HEK293T (cell line): Measurements from ENCODE around the gene CDC42BPG.

Experiments used
- ARNT ChIP-seq: fragments of 450-650 bp; IDR thresholded peaks from 2 replicates; pipeline ENCODE4 v1.6.1; 2017; ENCODE audit warnings: mild to moderate bottlenecking
- BHLHE40 ChIP-seq: fragments of 450-650 bp; IDR thresholded peaks from 2 replicates; pipeline ENCODE4 v1.6.1; 2016; ENCODE audit warnings: mild to moderate bottlenecking, moderate library complexity, borderline replicate concordance
- CTBP1 ChIP-seq: fragments of 450-650 bp; IDR thresholded peaks from 2 replicates; pipeline ENCODE4 v1.6.1; 2016; ENCODE audit warnings: borderline replicate concordance
- FOXM1 ChIP-seq: fragments of 450-650 bp; IDR thresholded peaks from 2 replicates; pipeline ENCODE4 v1.6.1; 2017; ENCODE audit warnings: mild to moderate bottlenecking, borderline replicate concordance
- HDGF ChIP-seq: fragments of 450-650 bp; IDR thresholded peaks from 2 replicates; pipeline ENCODE4 v1.6.1; 2017; ENCODE audit warnings: antibody characterized with exemption, borderline replicate concordance
- NFRKB ChIP-seq: fragments of 450-650 bp; IDR thresholded peaks from 2 replicates; pipeline ENCODE4 v1.6.1; 2016; ENCODE audit warnings: mild to moderate bottlenecking, moderate library complexity
- SP1 ChIP-seq: fragments of 450-650 bp; IDR thresholded peaks from 2 replicates; pipeline ENCODE4 v1.6.1; 2017

DNA sequence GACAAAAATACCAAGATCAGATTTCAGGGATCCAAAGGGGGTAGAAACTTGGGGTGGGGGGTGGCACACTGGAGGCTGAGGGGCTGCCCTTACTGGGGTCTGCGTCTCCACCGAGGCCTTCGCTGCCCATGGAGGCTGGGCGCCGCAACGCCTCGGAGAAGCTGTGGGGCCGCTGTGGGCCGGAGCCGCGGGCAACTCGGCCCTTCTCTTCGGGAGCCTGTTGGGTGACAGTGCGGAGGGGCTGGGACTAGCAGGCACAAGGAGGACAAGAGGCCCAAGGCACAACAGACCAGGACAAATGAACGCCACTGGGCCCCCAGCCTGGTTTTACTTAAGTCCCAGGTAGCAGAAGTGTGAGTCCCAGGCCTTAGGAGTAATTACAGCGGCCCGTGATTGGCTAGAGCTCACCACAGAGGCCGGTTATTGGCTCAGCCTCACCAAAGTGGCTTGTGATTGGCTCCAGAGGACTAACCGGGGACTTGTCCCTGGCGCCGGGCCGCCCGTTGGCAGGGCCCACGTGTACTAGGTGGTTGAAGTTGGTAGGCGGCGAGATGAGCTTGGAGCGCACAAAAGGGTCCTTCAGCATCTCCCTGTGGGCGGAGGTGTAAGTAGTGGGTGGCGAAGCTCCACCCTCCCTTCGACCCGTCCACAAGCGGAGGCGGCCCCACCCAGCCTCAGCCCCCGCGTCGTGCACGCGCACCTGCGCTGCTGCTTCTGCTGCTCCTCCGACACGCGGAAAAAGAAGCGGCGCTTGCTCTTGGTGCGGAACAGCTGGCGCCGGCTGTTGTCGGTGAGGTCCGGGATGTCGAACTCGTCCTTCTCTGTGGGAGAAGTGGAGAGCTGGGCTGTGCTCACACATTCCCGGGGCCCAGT, 17.6 kb downstream of the CDC42BPG start:
- TF ChIP-seq HDGF (no peak), NFRKB (no peak), SP1 (no peak), FOXM1 (no peak), ARNT (no peak), BHLHE40 (no peak), CTBP1 (no peak)
